ENCODE measurements around the gene PIP4K2C.

Gene PIP4K2C

DNA sequence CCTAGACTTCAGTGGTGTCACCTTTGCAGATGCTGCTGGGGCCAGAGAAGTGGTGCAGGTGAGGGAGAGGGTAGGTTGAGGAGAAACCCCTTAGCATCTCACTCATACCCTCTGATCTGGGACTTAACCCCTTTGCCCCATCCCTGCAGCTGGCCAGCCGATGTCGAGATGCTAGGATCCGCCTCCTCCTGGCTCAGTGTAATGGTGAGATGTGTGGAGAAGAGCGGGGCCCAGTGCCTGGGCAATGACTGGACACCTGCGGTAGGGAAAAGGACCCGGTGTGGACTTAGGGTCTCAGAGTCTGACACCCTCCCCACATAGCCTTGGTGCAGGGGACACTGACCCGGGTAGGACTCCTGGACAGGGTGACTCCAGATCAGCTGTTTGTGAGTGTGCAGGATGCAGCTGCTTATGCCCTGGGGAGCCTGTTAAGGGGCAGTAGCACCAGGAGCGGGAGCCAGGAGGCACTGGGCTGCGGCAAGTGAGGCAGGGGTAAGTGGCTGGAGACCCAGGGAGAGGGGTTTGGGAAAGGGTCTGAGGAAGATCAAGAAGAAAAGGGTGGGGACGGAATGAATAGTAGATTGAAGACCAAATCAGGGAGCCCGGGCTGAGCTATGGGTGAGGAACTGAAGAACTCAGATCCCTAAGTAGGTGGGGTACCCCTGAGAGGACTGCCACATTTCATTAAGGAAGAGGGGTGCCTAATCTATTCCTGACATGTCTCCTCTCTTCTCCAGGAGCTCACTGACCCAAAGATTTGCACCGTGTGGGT is 34.5 kb downstream of the PIP4K2C start:
- TF ChIP-seq, protein P1, sequence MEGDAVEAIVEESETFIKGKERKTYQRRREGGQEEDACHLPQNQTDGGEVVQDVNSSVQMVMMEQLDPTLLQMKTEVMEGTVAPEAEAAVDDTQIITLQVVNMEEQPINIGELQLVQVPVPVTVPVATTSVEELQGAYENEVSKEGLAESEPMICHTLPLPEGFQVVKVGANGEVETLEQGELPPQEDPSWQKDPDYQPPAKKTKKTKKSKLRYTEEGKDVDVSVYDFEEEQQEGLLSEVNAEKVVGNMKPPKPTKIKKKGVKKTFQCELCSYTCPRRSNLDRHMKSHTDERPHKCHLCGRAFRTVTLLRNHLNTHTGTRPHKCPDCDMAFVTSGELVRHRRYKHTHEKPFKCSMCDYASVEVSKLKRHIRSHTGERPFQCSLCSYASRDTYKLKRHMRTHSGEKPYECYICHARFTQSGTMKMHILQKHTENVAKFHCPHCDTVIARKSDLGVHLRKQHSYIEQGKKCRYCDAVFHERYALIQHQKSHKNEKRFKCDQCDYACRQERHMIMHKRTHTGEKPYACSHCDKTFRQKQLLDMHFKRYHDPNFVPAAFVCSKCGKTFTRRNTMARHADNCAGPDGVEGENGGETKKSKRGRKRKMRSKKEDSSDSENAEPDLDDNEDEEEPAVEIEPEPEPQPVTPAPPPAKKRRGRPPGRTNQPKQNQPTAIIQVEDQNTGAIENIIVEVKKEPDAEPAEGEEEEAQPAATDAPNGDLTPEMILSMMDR (IDR thresholded peaks at IDR 0.05; ENCODE audit: insufficient read depth, missing control alignments), result no peak
- FAIRE-seq (no peak), DNase-seq (ENCODE audit: insufficient read length, low spot score) (no peak)

DNA sequence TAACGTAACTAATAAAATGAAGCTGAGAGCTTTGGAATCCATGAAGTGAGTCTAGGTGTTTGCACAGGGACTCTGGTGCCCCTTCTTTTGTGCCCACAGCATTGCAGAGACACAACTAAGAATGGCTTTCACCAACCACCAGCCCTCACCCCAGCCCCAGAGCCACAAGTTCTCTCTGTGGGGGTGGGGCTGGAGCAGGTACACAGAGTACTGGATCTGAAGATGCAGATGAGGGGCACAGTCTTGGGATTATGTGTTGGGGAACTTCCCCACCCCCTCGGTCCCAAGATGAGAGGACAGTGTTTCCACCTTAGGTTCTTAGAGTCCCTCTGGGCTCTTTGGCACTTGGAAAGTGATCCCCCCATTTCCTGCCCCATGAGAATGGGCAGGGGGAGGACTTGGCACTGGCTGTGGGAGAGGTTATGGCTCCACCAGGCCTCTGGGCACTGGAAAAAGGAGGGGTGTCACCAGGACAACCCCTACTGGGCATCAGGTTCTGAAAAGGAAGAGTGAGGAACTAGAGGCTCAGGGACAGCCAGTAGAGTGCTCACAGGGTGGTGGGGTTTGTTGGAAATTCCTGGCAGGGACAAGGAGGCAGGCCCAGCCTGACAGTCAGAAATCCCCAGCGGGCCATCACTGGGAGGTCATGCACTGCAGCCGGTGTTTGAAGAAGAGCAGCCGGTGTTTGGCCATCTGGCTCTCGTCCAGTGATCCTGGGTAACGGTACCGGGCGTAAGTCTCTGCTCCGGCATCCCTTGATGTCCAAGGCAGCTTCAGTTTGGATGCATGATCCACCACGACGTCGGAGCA is 35.3 kb downstream of the PIP4K2C start:
- FAIRE-seq (no peak), DNase-seq (ENCODE audit: insufficient read length, low spot score) (no peak)
- TF ChIP-seq, protein P1 (IDR thresholded peaks at IDR 0.05; ENCODE audit: insufficient read depth, missing control alignments), result no peak

DNA sequence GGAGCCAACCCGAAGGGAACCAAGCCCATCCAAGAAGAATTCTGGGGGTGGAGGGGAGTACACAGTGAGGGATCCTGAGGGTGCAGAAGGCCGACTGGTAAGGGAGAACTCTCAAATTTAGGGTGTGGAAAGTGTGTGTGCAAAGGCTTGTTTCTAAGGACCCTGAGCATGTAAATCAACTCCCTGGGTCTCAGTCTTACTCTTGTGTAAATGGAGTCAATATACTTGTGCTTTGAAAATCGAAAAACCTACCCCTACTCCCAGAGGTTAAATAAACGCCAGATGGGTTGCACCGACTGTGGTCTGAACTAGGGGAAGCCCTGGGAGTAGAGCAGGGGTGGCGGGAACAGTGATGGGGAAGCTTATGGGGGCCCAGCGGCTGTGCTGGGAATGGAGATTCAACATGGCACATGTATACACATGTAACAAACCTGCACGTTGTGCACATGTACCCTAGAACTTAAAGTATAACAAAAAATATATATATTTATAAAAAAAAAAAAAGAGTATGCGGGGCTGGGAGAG is 36.0 kb downstream of the PIP4K2C start:
- DNase-seq (ENCODE audit: insufficient read length, low spot score), result no peak
- no peak for FAIRE-seq
- TF ChIP-seq, protein P1 (IDR thresholded peaks at IDR 0.05; ENCODE audit: insufficient read depth, missing control alignments), result no peak

DNA sequence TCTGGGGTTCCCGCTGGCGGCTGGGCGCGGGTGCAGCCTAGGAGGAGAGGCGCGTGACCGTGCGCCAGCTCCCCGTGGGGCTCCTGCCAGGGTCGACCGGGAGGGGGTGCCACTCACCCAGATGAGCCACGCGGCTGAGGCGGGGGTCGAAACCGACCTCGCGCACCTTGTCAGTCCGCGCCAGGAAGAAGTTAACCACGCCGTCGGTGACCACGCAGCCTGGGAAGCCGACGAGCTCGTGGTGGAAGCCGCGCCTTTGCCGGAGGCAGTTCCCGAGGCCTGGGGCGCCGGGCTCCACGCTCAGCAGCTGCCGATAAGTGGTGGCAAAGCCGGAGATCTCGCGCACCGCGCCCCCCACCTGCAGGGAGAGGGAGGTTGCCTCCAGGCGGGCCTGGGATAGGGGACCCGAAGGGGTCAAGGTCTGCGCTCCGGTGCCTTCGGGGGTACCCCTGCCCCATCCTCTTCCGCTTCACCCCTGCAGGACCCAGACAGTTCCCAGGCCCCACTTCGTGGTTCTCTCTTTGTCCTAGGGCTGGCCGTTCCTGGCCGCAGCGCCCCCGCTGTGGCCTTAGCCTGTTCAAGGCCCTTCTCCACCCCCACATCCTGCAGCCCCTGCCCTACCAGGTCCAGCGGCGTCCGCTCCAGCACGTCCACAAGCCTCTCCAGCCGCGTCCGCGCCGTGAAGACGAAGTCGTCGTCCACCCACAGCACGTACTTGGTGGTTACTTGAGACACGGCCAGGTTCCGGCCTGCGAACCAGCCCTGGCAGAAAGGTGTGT is 36.7 kb downstream of the PIP4K2C start:
- no peak for DNase-seq (ENCODE audit: insufficient read length, low spot score)
- TF ChIP-seq, protein P1 (IDR thresholded peaks at IDR 0.05; ENCODE audit: insufficient read depth, missing control alignments), result no peak
- FAIRE-seq, result no peak

- DNase-seq (ENCODE audit: insufficient read length, low spot score) (no peak), FAIRE-seq (no peak)
- TF ChIP-seq, protein P1 (IDR thresholded peaks at IDR 0.05; ENCODE audit: insufficient read depth, missing control alignments), result no peak
These were observed 37.5 kb downstream of the PIP4K2C start for GRCh38 chr12:57628280-57629191.

- no peak for DNase-seq (ENCODE audit: insufficient read length, low spot score)
- TF ChIP-seq, protein P1 (IDR thresholded peaks at IDR 0.05; ENCODE audit: insufficient read depth, missing control alignments), result no peak
- no peak for FAIRE-seq
These were observed 39.0 kb downstream of the PIP4K2C start for GRCh38 chr12:57629897-57630471.

All from D721Med (cell line).